Transverse colon (tissue), 4 donors: ENCODE data around the gene NPTXR. TPM values are rescaled to one million over a fixed set of nuclear protein-coding genes. Genes with fewer than 3 reads are reported as not detected.

Experiments
- DNase-seq: peaks from one replicate; pipeline ENCODE4 v3.0.0-alpha.2; 2019
- H3K27ac ChIP-seq, 4 donors: fragments of 200-600 bp; sonication (generic); 2 replicates each; pipeline ENCODE4 v1.5.1; 2016 to 2018; ENCODE audit warnings: inconsistent platforms in 4 of 4
- H3K27me3 ChIP-seq: fragments of 200-600 bp; sonication (generic); 2 replicates; pipeline ENCODE4 v1.5.1; 2017; ENCODE audit warnings: inconsistent platforms
- H3K36me3 ChIP-seq, 4 donors: fragments of 200-600 bp; sonication (generic); 2 replicates each; pipeline ENCODE4 v1.5.1; 2017 to 2019; ENCODE audit warnings: inconsistent platforms in 4 of 4
- H3K4me1 ChIP-seq, 4 donors: fragments of 200-600 bp; sonication (generic); 2 replicates each; pipeline ENCODE4 v1.5.1; 2017 to 2020; ENCODE audit warnings: inconsistent platforms in 4 of 4
- H3K4me3 ChIP-seq, 4 donors: fragments of 200-600 bp; sonication (generic); 1 replicate in 1 of 4; 2 replicates in 3 of 4; pipeline versions ENCODE4 v1.5.1 to v1.6.1; 2017 to 2019; ENCODE audit warnings: inconsistent platforms in 4 of 4
- H3K9me3 ChIP-seq, 2 donors: fragments of 200-600 bp; sonication (generic); 2 replicates each; pipeline ENCODE4 v1.5.1; 2017 to 2019; ENCODE audit warnings: inconsistent platforms in 2 of 2
- EP300 ChIP-seq: sonication (generic); formaldehyde crosslinking; IDR thresholded peaks from one replicate; pipeline ENCODE4 v1.6.1; 2017; ENCODE audit warnings: antibody characterized with exemption, low read depth
- POLR2A ChIP-seq: fragments of 450-650 bp; IDR thresholded peaks from one replicate; pipeline ENCODE4 v1.6.1; 2016; ENCODE audit warnings: antibody characterized with exemption, mild to moderate bottlenecking, moderate library complexity
- POLR2AphosphoS5 ChIP-seq, 3 donors: sonication (generic); formaldehyde crosslinking; IDR thresholded peaks; one replicate each; pipeline ENCODE4 v1.6.1; 2016; ENCODE audit warnings: antibody characterized with exemption in 3 of 3
- WGBS, 2 donors: methylation state at CpG; one replicate each; pipeline ENCODE4 v1.1.5; 2018; ENCODE audit warnings: low coverage in 1 of 2; 5-methylcytosine and 5-hydroxymethylcytosine counted together
- in situ Hi-C, 4 donors: fragments of 200-750 bp; cut with MboI; loops; one replicate each; pipeline versions ENCODE4 v1.15.0 to v1.15.1; 2017; ENCODE audit warnings: low sequenced_read_pairs in 3 of 4, low pct_ligation_motif_present in 1 of 4, low pct_unique_long_range_greater_than_20kb in 1 of 4
- intact Hi-C: fragments of 100-400 bp; cut with DNase I; formaldehyde crosslinking; loops from one replicate; pipeline ENCODE4 v1.15.1; 2023; ENCODE audit warnings: low total_unique reads
- total RNA-seq, 4 donors: library from RNA; depleted of rRNA; stranded (reverse); fragments of >200 nt; gene quantifications; one replicate each; pipeline ENCODE4 v1.1.0, GENCODE V29; 2016
- TF ChIP-seq, protein P1 (sequence below), 5 experiments: fragments of 200-600 bp in 3 of 5; fragments of 450-650 bp in 2 of 5; sonication (generic) in 3 of 5; IDR thresholded peaks; 1 replicate in 2 of 5; 2 replicates in 3 of 5; pipeline ENCODE4 v1.5.1; 2016 to 2017; ENCODE audit warnings: antibody characterized with exemption in 5 of 5, inconsistent platforms in 3 of 5, mild to moderate bottlenecking in 2 of 5, moderate library complexity in 1 of 5

Gene NPTXR
- total RNA-seq, 4 donors from 2014 or later: 0.75 to 27.9 (median 1.8) TPM

- no peak for TF ChIP-seq POLR2AphosphoS5 (IDR thresholded peaks at IDR 0.05)
- TF ChIP-seq, protein P1, sequence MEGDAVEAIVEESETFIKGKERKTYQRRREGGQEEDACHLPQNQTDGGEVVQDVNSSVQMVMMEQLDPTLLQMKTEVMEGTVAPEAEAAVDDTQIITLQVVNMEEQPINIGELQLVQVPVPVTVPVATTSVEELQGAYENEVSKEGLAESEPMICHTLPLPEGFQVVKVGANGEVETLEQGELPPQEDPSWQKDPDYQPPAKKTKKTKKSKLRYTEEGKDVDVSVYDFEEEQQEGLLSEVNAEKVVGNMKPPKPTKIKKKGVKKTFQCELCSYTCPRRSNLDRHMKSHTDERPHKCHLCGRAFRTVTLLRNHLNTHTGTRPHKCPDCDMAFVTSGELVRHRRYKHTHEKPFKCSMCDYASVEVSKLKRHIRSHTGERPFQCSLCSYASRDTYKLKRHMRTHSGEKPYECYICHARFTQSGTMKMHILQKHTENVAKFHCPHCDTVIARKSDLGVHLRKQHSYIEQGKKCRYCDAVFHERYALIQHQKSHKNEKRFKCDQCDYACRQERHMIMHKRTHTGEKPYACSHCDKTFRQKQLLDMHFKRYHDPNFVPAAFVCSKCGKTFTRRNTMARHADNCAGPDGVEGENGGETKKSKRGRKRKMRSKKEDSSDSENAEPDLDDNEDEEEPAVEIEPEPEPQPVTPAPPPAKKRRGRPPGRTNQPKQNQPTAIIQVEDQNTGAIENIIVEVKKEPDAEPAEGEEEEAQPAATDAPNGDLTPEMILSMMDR (IDR thresholded peaks at IDR 0.05): no peak
- TF ChIP-seq EP300: no peak
- no peak for TF ChIP-seq POLR2A
- H3K27ac ChIP-seq: peak overlapping the region; percentile 75 to 89 (median 84)
- peaks cover 11 to 24% (median 15%) of the 10 kb centered on the region in 4 donors for H3K4me1 ChIP-seq
- no peaks in the 10 kb centered on the region for H3K27me3 ChIP-seq
- no peak overlapping the region for H3K4me3 ChIP-seq
- intact Hi-C loops (no loop called here), in situ Hi-C loops (no loop called here)
- no peak for DNase-seq
- no peaks in the 10 kb centered on the region for H3K9me3 ChIP-seq
- no peaks in the 10 kb centered on the region for H3K36me3 ChIP-seq
- WGBS, 2 donors: 62% methylated on average over 8 of the region's 8 CpGs; no CpG with 5 or more reads in 1 of the 2 donors
These were observed 38.4 kb upstream of the NPTXR start for GRCh38 chr22:38881997-38882879.

DNA sequence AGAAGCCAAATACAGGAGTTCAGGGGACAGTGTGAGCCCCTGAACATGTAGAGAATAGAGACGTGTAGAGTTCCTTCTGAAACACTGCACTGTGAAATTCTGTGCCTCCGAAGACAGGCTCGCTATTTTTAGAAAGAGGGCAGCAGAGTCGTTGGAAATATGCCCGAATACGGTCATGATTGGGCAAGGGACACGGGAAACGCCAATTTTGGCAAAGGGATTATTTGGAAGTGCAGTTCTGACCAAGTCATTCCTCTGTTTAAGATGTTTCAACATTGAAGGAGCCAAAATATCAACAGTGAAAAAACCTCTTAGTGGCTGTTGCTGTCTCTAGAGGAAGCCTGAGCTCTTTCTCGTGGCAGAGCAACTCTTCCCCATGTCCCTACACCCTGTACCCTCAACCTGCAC is 37.6 kb upstream of the NPTXR start:
- WGBS, 2 donors: 44 to 62% methylated on average over 3 to 9 of the region's 9 CpGs
- in situ Hi-C loops: no loop called here
- intact Hi-C loops: no loop called here
- peak; percentile 54 for DNase-seq
- Histone ChIP-seq H3K4me3 (no peak overlapping the region), H3K36me3 (no peaks in the 10 kb centered on the region), H3K27me3 (no peaks in the 10 kb centered on the region), H3K9me3 (no peaks in the 10 kb centered on the region), H3K4me1 (peaks cover 11 to 24% (median 15%) of the 10 kb centered on the region in 4 donors), H3K27ac (peak overlapping the region; percentile 75 to 89 (median 84))
- TF ChIP-seq, protein P1 (IDR thresholded peaks at IDR 0.05): no peak
- TF ChIP-seq POLR2AphosphoS5 (IDR thresholded peaks at IDR 0.05): peak; percentile 35 to 73 (median 61)

GRCh38 chr22:38879961-38880360 is 36.1 kb upstream of the NPTXR start:
- Histone ChIP-seq H3K4me3 (no peak overlapping the region), H3K36me3 (no peaks in the 10 kb centered on the region), H3K4me1 (peaks cover 11 to 24% (median 15%) of the 10 kb centered on the region in 4 donors), H3K27ac (peak overlapping the region in 1 of 4 donors; percentile 84), H3K9me3 (no peaks in the 10 kb centered on the region), H3K27me3 (peaks cover 2% of the 10 kb centered on the region)
- no peak for DNase-seq
- no peak for TF ChIP-seq POLR2AphosphoS5 (IDR thresholded peaks at IDR 0.05)
- no peak for TF ChIP-seq POLR2A
- TF ChIP-seq, protein P1 (IDR thresholded peaks at IDR 0.05): no peak
- no peak for TF ChIP-seq EP300
- 67 to 86% methylated on average over 5 of the region's 5 CpGs for WGBS, 2 donors
- in situ Hi-C loops (loop anchor here (10.0 kb wide), 2 partner anchors 125 to 245 kb away; no protein-coding TSS in a partner anchor), intact Hi-C loops (no loop called here)

- in situ Hi-C loops: loop anchor here (10.0 kb wide), 2 partner anchors 126 to 246 kb away; no protein-coding TSS in a partner anchor
- Histone ChIP-seq H3K27ac (no peak overlapping the region), H3K4me3 (no peak overlapping the region), H3K27me3 (peaks cover 8% of the 10 kb centered on the region), H3K36me3 (no peaks in the 10 kb centered on the region), H3K4me1 (peaks cover 11 to 24% (median 15%) of the 10 kb centered on the region in 4 donors), H3K9me3 (no peaks in the 10 kb centered on the region)
- 33 to 82% methylated on average over 1 to 5 of the region's 5 CpGs for WGBS, 2 donors
- DNase-seq: no peak
- no peak for TF ChIP-seq EP300
- TF ChIP-seq, protein P1 (IDR thresholded peaks at IDR 0.05): no peak
- no peak for TF ChIP-seq POLR2AphosphoS5 (IDR thresholded peaks at IDR 0.05)
- no peak for TF ChIP-seq POLR2A
- intact Hi-C loops: no loop called here
These were observed 35.4 kb upstream of the NPTXR start for GRCh38 chr22:38879108-38879729.
